GF-D8 (cell line): ENCODE results near the gene ASMTL.
"Not testable (repeated sequence)": the region's sequence is repeated elsewhere in the genome, so short reads cannot be mapped to it uniquely, and the experiment has no call there.

Source experiments
- DNase-seq: peaks from one replicate; lab custom pipeline; 2025; lab: John Stamatoyannopoulos, UW

ASMTL gene

GRCh38 chrX:1433646-1434357 lies 18.9 kb downstream of the ASMTL start:
- DNase-seq = no peak

GRCh38 chrX:1430451-1430850 lies 22.3 kb downstream of the ASMTL start:
- DNase-seq = no peak

DNA sequence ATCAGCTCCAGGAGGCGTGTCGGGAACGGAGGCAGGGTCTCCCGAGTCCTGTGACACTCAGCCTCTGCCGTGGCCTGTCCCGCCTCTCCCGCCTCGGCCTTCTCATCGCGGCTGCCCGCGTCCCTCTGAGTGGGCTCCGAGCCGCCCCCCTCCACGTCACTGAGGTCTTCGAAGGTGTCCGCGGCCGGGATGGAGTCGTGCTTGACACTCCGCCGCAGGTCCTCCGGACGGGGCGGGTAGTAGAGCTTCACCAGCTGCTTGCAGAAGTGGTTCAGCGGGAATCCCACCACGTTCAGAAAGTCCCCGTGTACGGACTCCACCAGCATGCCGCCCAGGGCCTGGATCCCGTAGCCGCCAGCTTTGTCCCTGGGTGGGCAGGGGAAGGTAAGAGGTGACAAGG lies 25.0 kb downstream of the ASMTL start:
- DNase-seq = no peak

DNA sequence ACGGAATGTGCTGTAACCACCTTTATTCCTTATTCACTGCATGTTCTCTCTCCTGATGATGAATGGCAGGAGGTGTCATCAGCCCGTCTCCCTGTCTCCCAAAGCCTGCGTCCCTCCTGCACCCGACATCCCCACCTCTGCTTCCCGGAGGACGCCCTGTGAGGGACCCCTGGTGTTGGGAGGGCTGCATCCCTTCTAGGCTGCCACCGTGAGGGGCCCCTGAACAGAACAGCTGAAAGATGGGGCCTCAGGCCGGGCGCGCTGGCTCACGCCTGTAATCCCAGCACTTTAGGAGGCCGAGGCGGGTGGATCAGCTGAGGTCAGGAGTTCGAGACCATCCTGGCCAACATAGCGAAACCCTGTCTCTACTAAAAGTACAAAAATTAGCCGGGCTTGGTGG lies 26.4 kb downstream of the ASMTL start:
- not testable (repeated sequence) for DNase-seq

DNA sequence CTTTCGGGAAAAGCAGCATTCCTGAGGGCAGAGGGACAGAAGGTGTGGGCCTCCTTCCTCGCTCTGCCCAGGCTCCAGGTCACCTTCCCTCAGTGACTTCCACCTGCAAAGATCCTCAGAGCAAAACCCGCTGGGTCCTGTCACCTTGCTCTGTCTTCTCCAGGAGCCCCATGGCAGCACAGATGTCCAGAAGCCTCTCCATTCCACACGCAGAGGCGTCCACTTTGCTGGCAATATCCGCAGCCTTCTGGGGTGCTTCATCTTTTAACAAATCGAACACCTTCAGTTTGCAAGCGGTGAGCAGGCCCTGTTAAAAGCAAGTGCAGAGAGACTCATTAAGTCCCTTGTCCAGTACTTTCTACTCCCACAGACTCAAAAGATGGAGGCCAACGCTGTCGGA lies 27.3 kb downstream of the ASMTL start:
- no peak for DNase-seq

DNA sequence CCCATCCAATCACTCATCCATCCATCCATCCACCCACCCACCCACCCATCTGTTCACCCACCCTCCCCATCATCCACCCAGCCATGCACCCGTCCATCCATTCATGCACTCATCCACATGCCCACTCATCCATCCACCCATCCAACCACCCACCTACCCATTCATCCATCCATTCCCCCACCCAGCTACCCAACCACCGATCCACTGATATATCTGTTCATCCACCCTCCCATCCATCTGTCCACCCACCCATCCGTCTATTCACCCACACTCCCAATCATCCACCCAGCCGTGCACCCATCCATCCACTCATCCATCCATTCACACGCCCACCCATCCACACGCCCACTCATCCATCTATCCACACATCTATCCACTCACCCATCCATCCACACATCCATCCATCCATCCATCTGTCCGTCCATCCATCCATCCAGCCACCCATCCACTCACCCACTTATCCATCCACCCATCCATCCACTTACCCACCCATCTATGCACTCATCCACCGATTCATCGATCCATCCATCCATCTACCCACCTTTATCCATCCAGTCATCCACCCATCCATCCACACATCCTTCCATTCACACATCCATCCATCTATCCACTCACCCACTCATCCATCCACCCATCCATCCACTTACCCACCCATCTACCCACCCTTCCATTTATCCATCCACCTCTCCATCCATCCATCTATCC lies 28.4 kb downstream of the ASMTL start:
- no peak for DNase-seq

DNA sequence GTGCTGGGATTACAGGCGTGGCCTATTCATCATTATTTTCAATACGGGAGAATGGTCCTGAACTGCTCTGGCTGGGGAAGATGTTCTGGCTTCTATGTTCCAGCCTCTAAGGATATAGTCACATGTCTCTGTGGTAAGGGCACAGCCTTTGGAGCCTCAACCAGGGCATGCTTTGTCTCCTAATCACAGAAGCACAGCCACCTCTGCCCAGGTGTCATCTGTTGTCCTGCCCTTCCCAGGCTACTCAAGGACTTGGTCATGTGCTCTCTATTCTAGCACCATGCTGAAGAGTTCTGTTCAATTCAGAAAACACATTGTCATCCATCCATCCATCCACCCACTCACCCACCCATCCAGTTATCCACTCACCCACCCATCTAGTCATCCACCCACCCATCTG lies 29.5 kb downstream of the ASMTL start:
- DNase-seq = no peak

DNA sequence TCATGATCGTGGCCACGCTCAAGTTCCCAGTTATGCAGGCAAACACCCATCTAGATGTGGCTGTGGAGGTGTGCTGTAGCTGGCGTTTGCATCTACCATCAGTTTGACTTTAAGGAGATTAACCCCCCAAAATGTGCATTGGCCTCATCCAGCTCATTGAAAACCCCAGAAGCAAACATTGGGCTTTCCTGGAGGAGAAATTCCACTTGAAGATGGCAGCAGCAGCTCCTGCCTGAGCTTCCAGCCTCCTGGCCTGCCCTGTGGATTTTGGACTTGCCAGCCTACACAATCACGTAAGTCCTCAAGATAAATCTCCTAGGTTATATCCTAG lies 30.6 kb downstream of the ASMTL start:
- DNase-seq = no peak

- no peak for DNase-seq
Observed at GRCh38 chrX:1421433-1422134, 31.1 kb downstream of the ASMTL start.

GRCh38 chrX:1420371-1420770 lies 32.3 kb downstream of the ASMTL start:
- DNase-seq = no peak

DNA sequence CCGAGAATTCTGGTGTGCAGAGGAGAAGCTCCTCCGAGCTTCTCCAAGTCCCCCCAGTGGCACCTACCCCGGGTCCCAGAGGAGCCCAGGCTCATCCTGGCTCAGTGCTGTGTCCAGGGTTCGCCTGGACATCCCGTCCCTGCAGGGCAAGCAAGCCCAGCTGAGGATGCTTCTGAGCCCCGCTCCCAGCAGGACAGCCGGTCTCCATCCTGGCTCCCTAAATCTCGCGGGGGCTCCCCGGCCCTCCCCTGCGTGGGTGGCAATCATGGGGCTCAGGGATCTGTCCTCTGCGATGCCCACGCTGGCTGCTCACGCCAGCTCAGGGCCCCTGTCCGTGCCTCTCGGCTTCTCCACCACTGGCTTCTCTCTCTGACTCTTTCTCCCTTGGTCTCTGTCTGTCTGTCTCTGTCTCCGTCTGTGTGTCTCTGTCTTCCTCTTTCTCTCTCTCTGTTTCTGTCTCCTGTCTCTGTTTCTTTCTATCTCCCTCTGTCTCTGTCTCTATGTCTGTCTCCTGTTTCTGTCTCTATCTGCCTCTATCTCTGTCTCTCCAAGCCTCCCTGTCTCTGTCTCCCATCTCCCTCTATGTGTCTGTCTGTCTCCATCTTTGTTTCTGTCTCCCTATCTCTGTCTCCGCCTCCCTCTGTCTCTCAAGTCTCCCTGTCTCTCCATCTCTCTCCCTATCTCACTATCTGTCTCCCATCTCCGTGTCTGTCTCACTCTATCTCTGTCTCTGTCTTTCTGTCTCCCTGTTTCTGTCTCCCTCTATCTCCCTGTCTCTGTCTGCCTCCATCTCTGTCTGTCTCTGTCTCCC lies 33.0 kb downstream of the ASMTL start:
- no peak for DNase-seq

GRCh38 chrX:1418901-1419544 lies 33.7 kb downstream of the ASMTL start:
- no peak for DNase-seq

DNA sequence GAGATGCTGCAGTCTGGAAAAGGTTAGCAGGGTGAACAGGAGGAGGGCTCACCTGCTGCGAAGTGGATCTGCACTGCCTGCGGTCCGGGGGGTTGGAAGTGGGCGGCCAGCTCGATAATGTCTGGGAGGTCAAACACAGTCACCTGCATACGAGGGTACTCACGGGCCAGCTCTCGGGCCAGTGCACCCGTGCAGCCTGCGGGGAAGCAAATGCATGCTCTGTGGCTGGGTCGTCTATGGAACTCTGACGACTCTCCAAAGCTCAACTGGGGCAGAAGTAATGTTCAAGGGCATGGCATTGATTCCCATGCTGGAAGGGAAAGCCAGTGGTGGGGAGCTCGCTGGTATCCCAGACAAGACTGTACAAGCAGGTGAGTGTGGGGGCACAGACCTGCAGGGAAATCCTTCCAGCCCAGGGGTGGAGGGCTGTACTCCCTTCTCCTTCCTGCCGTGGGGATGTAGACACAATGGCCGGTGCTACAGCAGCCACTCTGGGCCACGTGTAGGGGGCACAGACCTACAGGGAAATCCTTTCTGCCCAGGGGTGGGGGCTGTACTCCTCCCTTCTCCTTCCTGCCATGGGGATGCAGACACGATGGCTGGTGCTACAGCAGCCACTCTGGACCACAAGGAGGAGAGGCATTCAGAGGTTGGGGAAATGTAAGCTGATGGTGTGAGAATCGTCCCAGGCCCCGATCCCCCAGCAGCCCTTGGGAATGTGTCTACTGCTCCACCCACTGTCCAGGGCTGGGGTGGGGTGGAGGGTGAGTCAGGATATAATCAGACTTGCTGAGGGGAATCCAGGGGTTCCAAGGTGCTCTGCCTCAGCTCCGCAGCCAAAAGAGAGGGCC lies 34.6 kb downstream of the ASMTL start:
- no peak for DNase-seq

DNA sequence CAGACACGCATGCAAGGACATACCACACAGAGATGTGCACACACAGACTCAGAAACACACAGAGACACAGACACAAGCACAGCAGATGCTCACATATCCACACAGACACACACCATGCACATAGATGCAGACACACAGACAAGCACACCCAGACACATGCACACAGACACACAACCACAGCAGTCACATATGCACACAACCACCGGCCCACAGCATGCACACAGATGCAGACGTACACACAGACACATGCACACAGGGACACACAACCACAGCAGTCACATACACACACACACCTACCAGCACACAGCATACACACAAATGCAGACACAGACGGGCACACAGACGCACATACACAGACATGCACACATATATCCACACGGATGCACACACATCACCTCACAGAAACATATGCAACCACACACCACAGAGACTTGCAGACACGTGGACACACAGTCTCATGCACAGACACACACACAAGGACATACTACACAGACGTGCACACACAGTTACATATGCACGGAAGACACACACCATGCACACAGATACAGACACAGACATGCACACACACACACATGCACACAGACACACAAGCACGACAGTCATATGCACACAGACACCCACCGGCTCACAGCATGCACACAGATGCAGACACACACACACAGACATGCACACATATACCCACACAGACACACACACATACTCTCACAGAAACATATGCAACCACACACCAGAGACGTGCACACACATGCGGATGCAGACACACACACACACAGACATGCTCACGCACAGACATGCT lies 35.5 kb downstream of the ASMTL start:
- no peak for DNase-seq

DNA sequence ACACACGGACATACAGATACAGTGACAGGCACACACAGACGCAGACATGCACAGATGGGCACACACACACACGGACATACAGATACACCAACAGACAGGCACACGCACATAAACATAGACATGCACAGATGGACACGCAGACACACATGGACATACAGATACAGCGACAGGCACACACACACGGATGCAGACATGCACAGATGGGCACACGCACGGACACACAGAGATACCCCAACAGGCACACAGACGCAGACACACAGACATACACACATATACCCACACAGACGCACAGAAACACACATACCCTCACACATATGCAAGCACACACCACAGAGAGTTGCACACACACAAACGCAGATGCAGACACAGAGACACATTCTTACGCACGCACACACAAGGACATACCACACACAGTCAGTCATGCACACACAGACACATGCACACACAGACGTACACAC lies 36.4 kb downstream of the ASMTL start:
- DNase-seq = no peak

GRCh38 chrX:1412551-1413161 lies 40.1 kb downstream of the ASMTL start:
- no peak for DNase-seq

DNA sequence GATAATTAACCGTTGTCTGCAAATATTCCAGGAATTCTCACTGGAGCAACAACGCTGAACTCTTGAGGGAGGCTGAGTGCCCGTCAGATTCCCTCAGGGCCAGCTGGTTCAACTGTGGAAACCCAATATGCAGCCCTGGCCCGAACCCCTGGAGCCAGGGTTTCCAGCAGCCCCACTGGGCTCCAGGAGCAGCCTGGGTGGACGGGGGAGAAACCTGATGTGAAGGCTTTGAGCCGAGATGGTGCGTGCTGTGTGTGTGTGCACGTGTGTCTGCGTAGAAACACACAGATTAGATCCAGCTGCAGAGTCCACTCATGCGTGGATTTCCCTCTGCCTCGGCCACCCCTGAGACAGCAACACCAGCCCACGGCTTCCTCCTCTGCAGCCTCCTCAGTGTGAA lies 41.4 kb downstream of the ASMTL start:
- DNase-seq = no peak

DNA sequence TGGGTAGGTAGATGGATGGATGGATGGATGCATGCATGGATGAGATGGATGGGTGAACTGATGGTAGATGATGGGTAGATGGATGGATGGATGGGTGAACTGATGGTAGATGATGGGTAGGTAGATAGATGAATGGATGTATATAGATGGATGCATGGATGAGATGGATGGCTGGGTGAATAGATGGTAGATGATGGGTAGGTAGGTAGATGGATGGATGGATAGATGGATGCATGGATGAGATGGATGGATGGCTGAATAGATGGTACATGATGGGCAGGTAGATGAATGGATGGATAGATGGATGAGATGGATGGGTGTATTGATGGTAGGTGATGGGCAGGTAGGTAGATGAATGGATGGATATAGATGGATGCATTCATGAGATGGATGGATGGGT lies 45.7 kb downstream of the ASMTL start:
- DNase-seq = no peak

DNA sequence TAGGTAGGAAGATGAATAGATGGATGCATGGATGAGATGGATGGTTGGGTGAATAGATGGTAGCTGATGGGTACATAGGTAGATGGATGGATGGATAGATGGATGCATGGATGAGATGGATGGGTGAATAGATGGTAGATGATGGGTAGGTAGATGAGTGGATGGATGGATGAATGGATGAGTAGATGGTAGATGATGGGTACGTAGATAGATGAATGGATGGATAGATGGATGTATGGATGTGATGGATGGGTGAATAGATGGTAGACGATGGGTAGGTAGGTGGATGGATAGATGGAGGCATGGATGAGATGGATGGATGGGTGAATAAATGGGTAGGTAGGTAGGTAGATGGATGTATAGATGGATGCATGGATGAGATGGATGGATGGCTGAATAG lies 46.9 kb downstream of the ASMTL start:
- DNase-seq = not testable (repeated sequence)

- not testable (repeated sequence) for DNase-seq
Observed at GRCh38 chrX:1403867-1404266, 48.8 kb downstream of the ASMTL start.
